Measurements from ENCODE around the gene SLCO4C1.

SLCO4C1 gene

GRCh38 chr5:102312586-102313370 lies 16.7 kb upstream of the SLCO4C1 start:
- H3K4me3 ChIP-seq (ENCODE audit: low read depth, low read length): no peak overlapping the region
- DNase-seq (ENCODE audit: low read depth): peak; percentile 30
- no peak for TF ChIP-seq POLR2A (IDR thresholded peaks at IDR 0.05; ENCODE audit: extremely low read depth, insufficient read length)
- no peak for TF ChIP-seq CTCF (IDR thresholded peaks at IDR 0.05; ENCODE audit: low read depth, low read length)
- TF ChIP-seq MAX (IDR thresholded peaks at IDR 0.05; ENCODE audit: low read depth, low read length): no peak
- no peak for TF ChIP-seq MYC (IDR thresholded peaks at IDR 0.05; ENCODE audit: low read depth, low read length)

DNA sequence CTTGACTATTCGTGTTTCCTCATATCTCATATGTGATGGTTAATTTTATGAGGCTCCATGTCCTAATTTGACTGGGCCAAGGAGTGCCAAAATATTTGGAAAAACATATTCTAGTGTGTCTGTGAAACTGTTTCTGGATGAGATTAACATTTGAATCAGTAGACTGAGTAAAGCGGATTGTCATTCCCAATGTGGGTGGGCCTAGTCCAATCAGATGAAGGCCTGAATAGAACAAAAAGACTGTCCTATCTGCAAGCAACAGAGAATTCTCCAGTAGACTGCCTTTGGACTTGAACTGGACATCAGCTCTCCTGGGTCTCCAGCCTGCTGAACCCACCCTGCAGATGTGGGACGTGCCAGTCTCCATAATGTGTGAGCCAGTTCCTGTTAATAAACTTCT lies 13.5 kb upstream of the SLCO4C1 start:
- H3K4me3 ChIP-seq (ENCODE audit: low read depth, low read length): no peak overlapping the region
- DNase-seq (ENCODE audit: low read depth): no peak
- TF ChIP-seq MAX (IDR thresholded peaks at IDR 0.05; ENCODE audit: low read depth, low read length) (no peak), MYC (IDR thresholded peaks at IDR 0.05; ENCODE audit: low read depth, low read length) (no peak), CTCF (IDR thresholded peaks at IDR 0.05; ENCODE audit: low read depth, low read length) (no peak), POLR2A (IDR thresholded peaks at IDR 0.05; ENCODE audit: extremely low read depth, insufficient read length) (no peak)

DNA sequence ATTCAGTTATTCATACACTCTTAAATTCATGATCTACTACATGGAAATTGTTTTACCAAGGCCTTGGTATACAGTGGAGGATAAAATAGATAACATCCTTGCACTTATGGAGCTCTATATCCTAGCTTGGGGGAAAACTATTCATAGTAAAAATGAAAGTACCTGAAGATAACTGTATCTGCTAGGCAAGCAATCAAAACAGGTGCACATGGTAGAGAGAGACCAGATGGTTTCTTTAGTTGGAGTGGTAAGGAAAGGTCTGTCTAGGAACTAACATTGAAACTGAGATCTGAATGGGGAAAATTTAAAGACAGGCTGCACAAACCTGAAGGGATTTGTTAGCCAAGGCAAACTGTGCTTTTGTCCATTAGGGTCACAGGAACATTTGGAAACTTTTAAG lies 11.1 kb upstream of the SLCO4C1 start:
- DNase-seq (ENCODE audit: low read depth): no peak
- H3K4me3 ChIP-seq (ENCODE audit: low read depth, low read length): no peak overlapping the region
- no peak for TF ChIP-seq MAX (IDR thresholded peaks at IDR 0.05; ENCODE audit: low read depth, low read length)
- TF ChIP-seq POLR2A (IDR thresholded peaks at IDR 0.05; ENCODE audit: extremely low read depth, insufficient read length): no peak
- no peak for TF ChIP-seq MYC (IDR thresholded peaks at IDR 0.05; ENCODE audit: low read depth, low read length)
- TF ChIP-seq CTCF (IDR thresholded peaks at IDR 0.05; ENCODE audit: low read depth, low read length): no peak

DNA sequence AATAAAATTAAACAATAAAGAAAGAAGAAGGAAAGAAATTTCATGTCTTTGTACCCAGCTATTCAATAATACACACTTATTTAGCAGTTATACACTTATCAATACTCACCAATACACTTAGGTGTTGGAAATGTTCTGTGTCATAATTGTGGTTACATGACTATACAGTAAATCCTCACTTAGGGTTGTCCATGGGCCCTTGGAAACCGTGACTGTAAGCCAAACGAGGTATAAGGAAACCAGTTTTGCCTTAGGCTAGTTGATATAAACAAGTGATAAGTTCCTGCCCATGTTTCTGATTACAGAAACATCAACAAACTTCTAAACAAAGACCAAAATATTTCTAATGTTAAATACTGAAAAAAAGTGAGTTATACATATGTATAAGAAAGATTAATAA lies 10.0 kb upstream of the SLCO4C1 start:
- TF ChIP-seq MAX (IDR thresholded peaks at IDR 0.05; ENCODE audit: low read depth, low read length) (no peak), POLR2A (IDR thresholded peaks at IDR 0.05; ENCODE audit: extremely low read depth, insufficient read length) (no peak), MYC (IDR thresholded peaks at IDR 0.05; ENCODE audit: low read depth, low read length) (no peak), CTCF (IDR thresholded peaks at IDR 0.05; ENCODE audit: low read depth, low read length) (no peak)
- H3K4me3 ChIP-seq (ENCODE audit: low read depth, low read length): no peak overlapping the region
- no peak for DNase-seq (ENCODE audit: low read depth)

- H3K4me3 ChIP-seq (ENCODE audit: low read depth, low read length): peak overlapping the region; percentile 61
- DNase-seq (ENCODE audit: low read depth): peak; percentile 24
- TF ChIP-seq MAX (IDR thresholded peaks at IDR 0.05; ENCODE audit: low read depth, low read length) (no peak), POLR2A (IDR thresholded peaks at IDR 0.05; ENCODE audit: extremely low read depth, insufficient read length) (no peak), MYC (IDR thresholded peaks at IDR 0.05; ENCODE audit: low read depth, low read length) (no peak), CTCF (IDR thresholded peaks at IDR 0.05; ENCODE audit: low read depth, low read length) (no peak)
Observed at GRCh38 chr5:102295534-102296177, 428 bp downstream of the SLCO4C1 start.

Data from NB4 (cell line).